GM18502 (cell line): ENCODE data around the gene PAX4.
A peak's percentile ranks its signal among the peaks of the same experiment; 100 is the strongest.

Experiments used
- ATAC-seq: cut with Tn5 transposase; IDR thresholded peaks from one replicate; pipeline ENCODE4 v1.9.1; 2021; ENCODE audit warnings: mild to moderate bottlenecking; ENCODE audit not compliant: unreplicated experiment, poor library complexity

Gene PAX4

DNA sequence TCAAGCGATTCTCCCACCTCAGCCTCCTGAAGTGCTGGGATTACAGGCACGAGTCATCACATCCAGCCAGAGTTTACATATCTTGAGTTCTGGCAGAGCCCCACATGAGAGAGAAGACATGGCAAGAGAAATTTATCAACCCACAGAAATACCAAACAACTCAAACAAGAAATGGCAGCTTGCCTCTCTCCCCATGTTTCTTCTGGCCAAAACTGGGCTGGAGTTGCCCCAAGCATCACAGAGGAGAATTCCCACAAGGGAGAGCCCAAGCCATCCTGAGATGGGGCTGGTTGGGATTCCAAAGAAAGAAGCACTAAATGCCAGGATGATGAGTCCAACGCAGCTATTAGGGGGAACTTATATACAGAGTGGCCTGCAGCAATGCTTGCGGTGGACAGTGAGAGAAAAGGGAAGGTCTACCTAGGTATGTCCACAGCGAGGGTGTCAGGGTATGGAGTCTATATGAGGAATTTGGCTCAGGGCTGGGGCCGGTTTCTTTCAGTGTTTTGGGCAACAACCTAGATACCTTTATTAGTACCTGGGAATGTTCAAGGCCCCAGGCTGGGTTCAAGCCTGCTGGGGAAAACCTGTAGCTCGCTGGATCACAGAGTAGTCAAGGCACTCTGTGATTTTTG lies 14.5 kb upstream of the PAX4 start:
- ATAC-seq = no peak

DNA sequence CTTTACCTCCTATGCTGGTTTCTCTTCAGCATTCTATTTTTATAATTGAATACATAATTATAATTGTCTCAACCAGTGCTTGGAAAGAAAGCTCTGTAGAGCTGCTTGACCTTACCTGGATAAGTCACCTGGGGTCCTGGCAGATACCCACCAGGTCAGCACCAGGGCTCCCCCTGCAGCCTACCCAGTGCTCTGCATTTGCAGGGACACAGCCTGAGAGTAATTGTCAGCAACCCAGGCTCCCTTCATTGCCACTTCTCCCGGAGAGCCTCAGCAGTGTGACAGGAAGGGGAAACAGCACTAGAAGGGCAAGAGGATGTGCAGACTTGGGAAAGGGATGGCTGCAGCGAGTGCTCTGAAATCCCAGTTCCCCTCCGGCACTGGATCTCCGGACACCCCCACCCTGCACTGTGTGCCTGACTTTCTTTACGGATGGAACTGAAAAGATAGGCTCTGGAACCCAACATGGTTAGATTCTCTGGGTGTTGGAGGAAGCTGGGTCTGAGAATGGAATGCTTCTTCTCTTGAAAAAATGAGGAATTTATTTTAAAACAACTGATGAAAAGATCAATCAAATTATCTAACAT lies 11.4 kb upstream of the PAX4 start:
- ATAC-seq = peak; percentile 83

DNA sequence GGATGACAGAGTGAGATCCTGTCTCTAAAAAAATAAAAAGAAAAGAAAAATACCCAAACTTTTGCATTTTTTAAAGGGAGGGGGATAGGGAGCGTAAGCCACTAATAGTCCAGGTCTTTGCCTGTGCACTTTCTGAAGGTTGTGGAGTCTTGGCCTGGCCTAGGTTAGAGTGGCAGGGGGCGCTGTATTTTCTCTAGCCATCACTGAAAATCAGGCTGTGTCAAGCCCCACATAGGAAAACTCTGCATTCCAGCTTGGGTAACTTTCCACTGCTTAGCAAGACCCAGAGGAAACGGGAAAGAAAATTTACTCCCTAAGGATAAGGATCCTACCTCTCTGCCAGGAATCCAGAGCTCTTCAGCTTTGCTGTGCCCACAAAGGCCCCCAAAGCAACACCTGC lies 10.5 kb upstream of the PAX4 start:
- ATAC-seq = no peak

DNA sequence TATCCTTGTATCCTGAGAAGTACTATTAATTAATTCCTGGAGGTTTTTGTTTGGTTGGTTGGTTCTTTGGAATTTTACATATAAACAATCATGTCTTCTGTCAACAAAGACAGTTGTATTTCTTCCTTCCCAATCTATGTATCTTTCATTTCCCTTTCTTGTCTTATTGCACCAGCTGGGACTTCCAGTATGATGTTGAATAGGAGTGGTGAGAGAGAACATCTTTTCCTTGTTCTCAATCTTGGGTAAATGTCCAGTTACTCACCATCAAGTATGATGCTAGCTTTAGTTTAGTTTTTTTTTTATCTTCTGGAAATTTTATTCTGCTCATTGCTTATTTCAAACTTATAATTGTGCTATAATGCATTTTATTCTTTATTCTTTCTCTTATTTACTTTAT lies 7.4 kb upstream of the PAX4 start:
- ATAC-seq = no peak

DNA sequence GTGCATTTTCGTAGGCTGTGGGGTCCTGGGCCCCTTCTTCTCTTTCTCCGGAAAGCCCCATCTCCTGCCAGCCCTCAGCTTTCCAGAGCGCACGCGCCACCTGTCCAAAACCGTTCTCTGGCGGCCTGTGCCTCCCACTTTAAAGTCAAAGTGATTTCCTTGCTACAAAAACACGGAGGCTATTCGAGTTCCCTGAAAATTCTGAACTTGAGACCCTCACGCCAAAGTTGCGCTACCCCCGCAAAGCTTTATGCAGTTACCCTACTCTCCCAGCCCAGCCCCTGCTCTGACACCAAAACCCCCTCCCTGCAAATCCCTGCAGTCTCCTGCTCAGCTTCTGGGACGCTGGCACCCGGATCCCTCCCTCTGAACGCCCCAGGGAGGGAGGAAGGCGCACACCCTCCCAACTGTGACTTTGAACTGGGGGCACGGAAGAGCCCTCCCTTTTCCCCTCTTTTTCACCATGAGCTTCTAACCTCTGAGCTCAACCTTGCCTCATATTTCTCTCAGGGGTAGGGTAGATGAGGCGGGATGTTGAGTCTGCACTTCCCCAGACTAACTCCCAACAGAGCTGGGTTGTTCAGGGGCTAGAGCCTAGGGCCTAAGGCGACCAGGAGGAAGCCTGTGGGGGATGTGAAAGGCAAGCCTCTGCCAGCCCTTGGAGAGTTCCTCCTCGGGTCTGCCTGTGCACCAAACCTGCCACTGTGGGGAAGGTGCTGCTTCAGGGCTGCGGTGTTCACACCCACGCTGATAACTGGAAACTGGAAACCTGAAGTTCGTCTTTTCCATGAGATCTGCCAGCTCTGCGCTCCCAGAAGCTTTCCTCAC lies 2.7 kb upstream of the PAX4 start:
- ATAC-seq = no peak

DNA sequence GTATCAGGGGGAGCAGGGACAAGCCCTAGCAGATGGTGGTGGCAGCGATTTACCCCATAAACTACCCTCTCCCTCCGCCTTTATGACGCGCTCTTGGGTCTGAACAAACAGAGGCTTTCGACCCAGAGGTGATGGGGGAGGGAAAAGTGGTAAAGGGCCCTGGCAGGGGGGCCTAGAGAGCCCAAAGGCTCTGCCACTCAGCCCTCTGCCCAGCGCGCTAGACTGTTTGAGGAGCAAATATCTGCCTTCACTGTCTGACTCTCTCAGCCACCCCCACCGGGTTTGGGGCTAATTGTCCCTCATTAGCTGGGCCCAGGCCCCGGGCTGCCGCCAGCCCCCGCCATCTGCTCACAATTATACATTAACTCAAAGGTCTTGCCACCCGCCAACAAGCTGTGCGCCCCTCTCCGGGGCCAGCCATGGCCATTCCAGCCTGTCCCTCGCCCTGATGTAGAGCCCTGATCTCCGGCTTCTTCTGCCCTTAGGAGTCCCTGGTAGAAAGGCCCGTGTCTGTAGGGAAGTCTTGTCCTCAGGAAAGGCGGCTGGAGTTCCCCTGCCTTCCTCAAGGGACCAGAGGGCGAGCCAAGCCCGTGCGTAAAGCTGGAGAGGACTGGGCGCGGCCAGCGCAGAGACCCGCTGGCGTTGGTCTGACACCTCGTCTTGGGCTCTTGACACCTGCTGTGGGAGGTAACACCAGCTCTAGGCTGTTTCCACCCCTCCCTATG lies 1.9 kb upstream of the PAX4 start:
- no peak for ATAC-seq

DNA sequence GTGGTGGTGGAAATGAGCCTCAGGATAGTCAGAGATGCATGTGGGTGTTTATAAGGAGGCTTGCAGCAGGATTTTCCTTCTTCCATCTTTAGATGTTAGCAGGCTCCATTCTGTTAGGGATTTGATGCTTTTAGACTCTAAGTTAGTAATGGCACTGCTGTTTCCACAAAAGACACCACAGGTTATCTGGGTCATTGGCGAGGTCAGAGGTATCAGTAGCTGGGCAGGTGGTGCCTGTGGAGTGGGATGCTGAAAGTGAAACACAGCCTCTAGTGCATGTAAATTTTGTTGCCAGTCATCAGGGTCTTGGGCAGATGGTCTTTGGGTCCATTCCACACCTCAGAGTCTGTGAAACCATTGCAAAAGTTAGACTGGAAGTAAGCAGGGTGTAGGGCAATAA lies 833 bp upstream of the PAX4 start:
- ATAC-seq = no peak

DNA sequence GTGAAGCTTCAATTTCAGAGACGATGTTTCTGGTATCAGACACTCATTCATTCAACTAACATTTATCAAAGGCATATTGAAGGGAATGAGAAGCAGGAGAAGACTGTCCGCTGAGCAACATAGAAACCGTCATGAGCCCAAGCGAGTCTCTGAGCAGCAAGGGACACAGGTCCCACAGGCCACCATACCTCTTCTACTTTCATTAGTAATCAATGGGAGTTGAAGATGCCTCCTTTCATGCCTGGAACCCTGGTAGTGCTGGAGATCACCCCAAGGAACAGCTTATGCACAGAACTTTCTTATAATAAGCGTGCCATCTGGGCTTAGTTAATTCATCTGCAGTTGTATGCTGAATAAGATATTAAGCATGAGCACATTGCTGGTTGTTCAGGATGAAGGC lies 1.2 kb downstream of the PAX4 start:
- no peak for ATAC-seq

DNA sequence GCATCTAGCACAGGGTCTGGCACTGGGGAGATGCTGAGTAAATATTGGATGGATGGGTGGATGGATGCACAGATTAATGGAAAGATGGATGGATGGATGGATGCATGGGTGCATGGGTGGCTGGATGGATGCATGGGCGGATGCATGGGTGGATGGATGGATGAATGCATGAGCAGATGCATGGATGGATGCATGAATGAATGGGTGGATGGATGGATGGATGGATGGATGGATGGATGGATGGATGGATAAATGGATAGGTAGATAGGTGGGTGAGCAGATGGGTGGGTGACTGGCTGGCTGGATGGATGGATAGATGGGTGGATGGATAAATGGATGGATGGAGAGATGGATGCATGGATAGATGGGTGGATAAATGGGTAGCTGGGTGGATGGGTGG lies 5.7 kb downstream of the PAX4 start:
- no peak for ATAC-seq

DNA sequence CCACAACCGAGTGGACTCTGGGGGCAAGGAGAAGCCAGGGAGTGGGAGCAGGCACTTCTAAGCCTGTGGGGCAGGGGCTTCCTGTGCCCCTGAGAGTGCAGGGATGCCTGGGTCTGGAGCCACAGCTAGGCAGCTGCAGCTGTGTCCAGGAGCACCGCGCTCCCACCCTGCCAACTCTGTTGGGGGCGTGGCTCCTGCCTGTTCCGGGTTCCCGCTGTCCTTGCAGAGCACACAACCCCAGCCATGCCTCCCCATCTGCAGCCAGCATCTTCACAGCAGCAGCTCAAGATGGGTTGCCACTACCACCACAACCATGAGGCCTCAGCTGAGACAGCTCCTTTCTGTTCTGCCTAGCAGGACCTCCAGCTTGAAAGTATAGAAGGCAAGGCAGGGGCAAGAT lies 8.6 kb downstream of the PAX4 start:
- no peak for ATAC-seq

DNA sequence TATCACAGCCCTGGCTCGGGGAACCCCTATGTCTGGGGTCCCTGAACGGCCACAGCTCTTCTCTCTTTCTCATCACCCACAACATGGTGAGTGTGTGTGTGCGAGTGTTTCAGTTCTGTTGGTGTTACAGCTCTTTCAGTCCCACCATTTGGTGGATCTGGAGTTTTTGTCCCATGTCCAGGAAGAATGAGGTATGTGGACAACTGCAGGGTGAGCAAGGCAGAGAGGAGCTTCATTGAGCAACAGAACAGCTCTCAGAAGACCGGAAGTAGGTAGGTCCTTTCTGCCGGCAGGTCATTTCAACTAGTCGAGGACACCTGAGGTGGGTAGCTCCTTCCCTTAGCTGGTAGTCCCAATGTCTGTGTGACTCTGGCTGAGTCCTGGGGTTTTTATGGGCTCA lies 9.5 kb downstream of the PAX4 start:
- ATAC-seq = no peak

DNA sequence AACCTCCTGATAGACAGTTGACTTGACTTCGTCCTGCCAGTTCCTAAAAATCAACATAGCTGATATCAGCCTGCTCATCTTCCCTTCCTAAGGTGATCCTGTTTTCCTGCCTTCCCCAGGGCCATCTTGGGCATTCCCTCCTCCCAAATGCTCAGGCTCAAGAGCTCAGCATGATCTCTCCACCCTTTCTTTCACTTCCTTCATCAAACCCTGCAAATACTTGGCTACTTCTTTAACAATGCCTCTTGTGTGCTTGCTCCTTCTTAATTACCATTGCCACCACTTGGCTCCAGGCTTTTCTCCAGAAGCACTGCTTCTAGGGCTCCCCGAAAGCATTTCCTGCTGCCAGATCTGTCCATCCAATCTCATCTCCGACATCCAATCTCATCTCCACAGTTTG lies 17.1 kb downstream of the PAX4 start:
- ATAC-seq = no peak

DNA sequence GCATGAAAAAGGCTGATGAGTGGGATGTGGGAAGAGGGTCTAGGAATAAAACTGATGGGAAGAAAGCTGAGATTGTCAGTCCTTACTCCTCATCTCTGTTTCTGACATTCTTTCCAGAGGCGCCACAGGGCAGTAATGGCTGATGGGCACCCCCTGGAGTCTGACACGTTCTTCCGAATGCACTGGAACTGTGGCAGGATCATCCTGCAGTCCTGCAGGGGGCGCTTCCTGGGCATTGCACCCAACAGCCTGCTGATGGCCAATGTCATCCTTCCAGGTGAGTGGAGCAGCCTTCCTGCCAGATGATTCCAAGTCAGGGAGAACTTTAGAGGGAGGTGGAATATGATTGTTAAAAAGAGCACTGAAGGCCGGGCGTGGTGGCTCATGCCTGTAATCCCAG lies 19.6 kb downstream of the PAX4 start:
- no peak for ATAC-seq

DNA sequence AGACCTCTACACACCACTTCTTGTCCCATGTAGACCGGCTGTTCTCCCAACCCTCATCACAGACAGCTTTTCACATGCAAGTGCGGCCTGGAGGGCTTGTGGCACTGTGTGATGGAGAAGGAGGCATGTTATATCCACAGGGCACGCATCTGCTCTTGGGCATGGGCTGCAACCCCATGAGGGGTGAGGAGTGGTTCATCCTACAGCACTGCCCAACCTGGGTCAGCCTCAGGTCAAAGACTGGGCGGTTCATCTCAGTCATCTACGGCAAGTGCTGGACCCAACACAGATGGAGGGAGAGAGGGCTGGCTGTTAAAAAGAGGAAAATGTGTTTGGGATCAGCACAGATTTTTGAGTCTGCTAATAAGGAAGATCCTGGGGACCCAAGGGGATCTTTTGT lies 22.2 kb downstream of the PAX4 start:
- ATAC-seq = no peak

DNA sequence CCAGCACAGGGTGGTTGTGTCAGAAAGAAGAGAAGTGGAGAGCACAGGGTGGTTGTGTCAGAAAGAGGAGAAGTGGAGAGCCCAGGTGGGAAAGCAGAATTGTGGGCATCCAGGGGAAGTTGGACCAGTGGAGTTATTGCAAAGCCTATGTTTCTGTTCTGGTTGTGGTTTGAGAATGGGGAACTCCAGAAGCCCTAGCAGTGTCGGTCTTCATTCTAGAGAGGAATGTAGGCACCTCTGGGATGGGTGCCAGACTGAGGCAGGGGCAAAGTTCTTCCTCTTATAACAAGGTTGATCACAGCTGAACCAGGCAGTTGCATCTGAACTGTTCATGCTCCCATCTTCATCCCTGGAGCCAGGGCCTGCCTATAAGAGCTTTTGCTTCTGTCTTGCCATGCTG lies 23.5 kb downstream of the PAX4 start:
- no peak for ATAC-seq

DNA sequence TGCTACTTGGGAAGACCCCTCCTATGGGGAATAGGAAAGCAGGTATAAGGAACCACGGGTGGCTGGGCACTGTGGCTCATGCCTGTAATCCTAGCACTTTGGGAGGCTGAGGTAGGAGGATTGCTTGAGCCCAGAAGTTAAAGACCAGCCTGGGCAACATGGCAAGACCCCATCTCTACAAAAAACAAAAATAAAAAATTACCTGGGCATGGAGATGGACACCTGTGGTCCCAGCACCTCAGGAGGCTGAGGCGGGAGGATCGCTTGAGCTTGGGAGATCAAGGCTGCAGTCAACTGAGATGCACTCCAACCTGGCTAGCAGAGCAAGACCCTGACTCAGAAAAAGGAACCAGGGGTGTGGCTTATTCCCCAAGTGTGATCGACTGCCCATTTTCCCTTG lies 25.4 kb downstream of the PAX4 start:
- no peak for ATAC-seq

DNA sequence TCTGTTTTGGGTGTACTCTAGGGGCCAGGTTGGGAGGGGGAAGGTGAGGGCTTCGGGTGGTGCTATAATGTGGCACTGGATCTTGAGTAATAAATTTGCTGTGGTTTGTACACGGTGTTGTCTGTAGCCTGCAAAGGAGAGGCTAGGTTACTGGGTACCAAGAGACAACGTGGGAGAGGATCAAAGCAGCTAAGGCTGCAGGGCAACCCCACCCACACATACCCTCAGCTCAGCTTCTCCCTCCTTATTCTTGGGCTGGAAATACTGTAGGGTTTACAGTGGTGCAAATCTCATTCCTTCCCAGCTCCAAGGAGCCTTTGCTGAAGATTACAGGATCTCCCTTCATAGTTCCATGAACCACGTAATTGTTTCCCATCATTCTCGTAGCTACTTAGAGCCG lies 26.4 kb downstream of the PAX4 start:
- ATAC-seq = no peak

DNA sequence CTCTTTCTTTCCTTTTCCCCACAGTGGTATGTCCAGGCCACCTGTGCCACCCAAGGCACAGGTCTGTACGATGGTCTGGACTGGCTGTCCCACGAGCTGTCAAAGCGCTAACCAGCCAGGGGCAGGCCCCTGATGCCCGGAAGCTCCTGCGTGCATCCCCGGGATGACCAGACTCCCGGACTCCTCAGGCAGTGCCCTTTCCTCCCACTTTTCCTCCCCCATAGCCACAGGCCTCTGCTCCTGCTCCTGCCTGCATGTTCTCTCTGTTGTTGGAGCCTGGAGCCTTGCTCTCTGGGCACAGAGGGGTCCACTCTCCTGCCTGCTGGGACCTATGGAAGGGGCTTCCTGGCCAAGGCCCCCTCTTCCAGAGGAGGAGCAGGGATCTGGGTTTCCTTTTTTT lies 26.8 kb downstream of the PAX4 start:
- ATAC-seq = no peak

DNA sequence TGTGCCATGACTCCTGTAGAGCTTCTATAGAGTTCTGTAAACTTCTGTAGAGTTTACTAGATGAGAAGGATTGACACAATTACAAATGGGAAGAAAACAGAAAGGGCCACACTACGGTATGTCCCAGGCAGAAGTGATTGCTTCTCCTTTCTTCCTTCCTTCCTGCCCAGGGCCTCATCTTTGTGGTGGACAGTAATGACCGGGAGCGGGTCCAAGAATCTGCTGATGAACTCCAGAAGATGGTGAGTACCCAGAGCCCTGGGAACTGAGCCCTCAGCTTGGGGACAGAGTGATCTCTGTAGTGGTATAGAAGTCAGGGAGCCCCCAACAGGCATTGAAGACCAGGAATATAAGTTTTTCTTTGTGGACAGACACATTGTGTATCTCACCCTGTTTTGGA lies 28.0 kb downstream of the PAX4 start:
- ATAC-seq = no peak

DNA sequence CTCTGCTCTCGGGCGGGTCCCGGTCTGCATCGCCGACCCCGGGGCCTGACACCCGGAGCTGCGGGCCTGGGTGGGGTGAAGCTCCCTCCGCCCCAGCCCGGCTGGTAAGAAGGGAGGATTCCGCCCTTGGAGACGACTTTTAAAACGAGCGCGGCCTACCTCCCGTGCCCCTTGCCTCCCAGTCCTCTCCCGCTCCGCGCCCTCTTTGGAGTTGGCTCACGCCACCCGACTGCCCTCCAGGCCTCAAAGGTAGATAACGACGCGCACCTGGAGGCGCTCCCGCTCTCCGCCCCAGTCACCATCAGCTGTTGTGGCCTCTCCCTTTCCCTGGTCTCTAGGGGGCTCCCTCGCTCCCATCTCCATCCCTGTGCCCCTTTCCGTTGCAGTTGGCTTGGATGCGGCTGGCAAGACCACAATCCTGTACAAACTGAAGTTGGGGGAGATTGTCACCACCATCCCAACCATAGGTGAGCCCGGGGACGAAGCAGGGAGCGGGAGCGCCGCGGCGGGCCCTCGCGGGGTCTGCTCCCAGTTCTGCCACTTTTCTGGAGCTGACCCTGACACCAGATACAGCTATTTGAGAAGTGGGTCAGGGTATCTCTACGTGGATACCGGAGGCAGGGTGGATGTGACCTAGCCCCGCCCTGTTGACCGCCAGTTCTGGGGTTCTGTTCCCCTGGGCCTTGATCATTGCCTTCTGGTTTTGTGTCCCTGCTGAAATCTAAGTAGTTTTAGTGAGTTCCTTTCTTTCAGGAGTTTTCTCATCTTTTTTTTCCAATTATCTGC lies 29.1 kb downstream of the PAX4 start:
- ATAC-seq = peak; percentile 20
